Measurements from ENCODE around the gene PACS2. TPM values are rescaled to one million over a fixed set of nuclear protein-coding genes. Genes with fewer than 3 reads are reported as not detected.

PACS2 gene
- total and polyA plus RNA-seq, 2 of the 8 experiments (the other 6 are each of a cell fraction or from before 2014, with no cell fraction given) = 38.0 to 62.8 TPM

DNA sequence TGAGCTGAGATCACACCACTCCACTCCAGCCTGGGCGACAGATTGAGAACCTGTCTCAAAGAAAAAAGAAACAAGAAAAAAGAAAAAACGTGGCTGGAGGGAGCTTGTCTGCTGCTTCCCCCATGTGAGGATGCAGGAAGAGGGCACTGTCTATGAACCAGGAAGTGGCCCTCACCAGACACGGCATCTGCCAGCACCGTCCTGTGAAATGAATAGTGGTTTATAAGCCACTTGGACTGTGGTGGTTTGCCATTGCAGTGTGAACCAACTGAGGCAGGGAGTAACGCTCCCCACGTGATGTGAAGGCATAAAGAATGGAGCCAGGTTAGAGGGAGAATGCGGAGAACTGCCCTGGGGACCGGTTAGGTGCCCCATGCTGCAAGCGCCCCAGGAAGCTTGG, 9.2 kb upstream of the PACS2 start:
- Histone ChIP-seq H4K91ac (replicated peaks; ENCODE audit: insufficient read length, low read length) (no peak overlapping the region), H3K27ac (ENCODE audit: low read depth, low read length) (no peak overlapping the region), H3K4me1 (replicated peaks in 1 of 4; ENCODE audit: control insufficient read depth in 3 of 4, insufficient read depth in 4 of 4, low read length in 3 of 4) (peaks cover 2 to 11% (median 10%) of the 10 kb centered on the region in 4 experiments), H2BK20ac (ENCODE audit: low read length) (no peak overlapping the region), H4K20me1 (replicated peaks in 1 of 2; ENCODE audit: control insufficient read depth in 1 of 2, insufficient read depth in 2 of 2, low read length in 2 of 2) (peaks cover 0 to 4% of the 10 kb centered on the region in 2 experiments), H3K27me3 (replicated peaks in 1 of 4; ENCODE audit: control insufficient read depth in 3 of 4, extremely low read depth in 1 of 4, insufficient read depth in 3 of 4, low read length in 3 of 4) (no peaks in the 10 kb centered on the region), H3K23ac (ENCODE audit: insufficient read length) (no peak overlapping the region), H3K9ac (replicated peaks in 1 of 4; ENCODE audit: extremely low read depth in 1 of 4, low read depth in 3 of 4, low read length in 3 of 4) (no peak overlapping the region), H3K4me2 (ENCODE audit: insufficient read depth in 1 of 2, low read depth in 2 of 2, low read length in 2 of 2) (no peak overlapping the region), H2BK5ac (ENCODE audit: low read depth, low read length) (no peak overlapping the region), H4K5ac (ENCODE audit: insufficient read length, low read depth, low read length) (no peak overlapping the region), H2BK120ac (replicated peaks; ENCODE audit: low read depth, low read length) (no peak overlapping the region), H3K23me2 (ENCODE audit: low read depth, low read length) (peaks cover 4% of the 10 kb centered on the region; the same call in 1 of the 2 replicates), H3K4me3 (ENCODE audit: extremely low read depth in 1 of 4, insufficient read depth in 2 of 4, low read depth in 3 of 4, low read length in 4 of 4) (no peak overlapping the region), H3K36me3 (ENCODE audit: control insufficient read depth in 2 of 4, insufficient read depth in 4 of 4, low read length in 3 of 4) (no peaks in the 10 kb centered on the region), H4K8ac (ENCODE audit: extremely low read depth, insufficient read depth, low read length) (no peak overlapping the region; the same call in 1 of the 2 replicates), H3K79me1 (ENCODE audit: low read depth, low read length) (no peaks in the 10 kb centered on the region), H3K9me3 (ENCODE audit: insufficient read depth in 2 of 2, low read depth in 1 of 2, low read length in 1 of 2) (no peaks in the 10 kb centered on the region), H2BK12ac (ENCODE audit: low read depth, low read length) (no peak overlapping the region; the same call in 1 of the 2 replicates), H3K79me2 (ENCODE audit: control insufficient read depth in 1 of 2, insufficient read depth in 2 of 2, low read length in 2 of 2) (no peaks in the 10 kb centered on the region), H2BK15ac (ENCODE audit: low read length) (0 out of 2 replicates have a peak overlapping the region, but pooled peaks have one; percentile 6), H3K18ac (ENCODE audit: extremely low read depth, low read length) (no peak overlapping the region), H3K4ac (replicated peaks; ENCODE audit: insufficient read length, low read depth, low read length) (no peak overlapping the region), H3K56ac (replicated peaks; ENCODE audit: insufficient read length, low read depth, low read length) (no peak overlapping the region), H3K14ac (ENCODE audit: insufficient read length) (no peak overlapping the region), H2AK5ac (ENCODE audit: low read depth, low read length) (0 out of 2 replicates have a peak overlapping the region, but pooled peaks have one; percentile 70), H2AFZ (ENCODE audit: low read length) (no peak overlapping the region)
- DNase-seq (ENCODE audit: low read depth in 1 of 2, low spot score in 2 of 2) (no peak), FAIRE-seq (no peak)
- CTCF ChIA-PET (ENCODE audit: partially characterized antibody) = interaction anchor here (0.7 to 1.6 kb wide), 3 partner anchors 24 to 159 kb away, joined by 3 to 5 read pairs (median 3); no protein-coding TSS in a partner anchor
- POLR2A ChIA-PET (ENCODE audit: partially characterized antibody) = interaction anchor here (0.8 kb wide), 1 partner anchor 9 kb away, joined by 4 read pairs; the partner anchor contains the start of gene PACS2
- 81% methylated on average over 9 of the region's 9 CpGs; no CpG with 5 or more reads in 1 of the 2 experiments for WGBS, 2 experiments (ENCODE audit: extremely low coverage in 1 of 2, insufficient coverage in 1 of 2, insufficient read length in 1 of 2, insufficient replicate concordance in 2 of 2, low coverage in 1 of 2, low lambda C conversion rate in 2 of 2, missing lambda C conversion rate in 1 of 2)
- TF ChIP-seq TEAD4 (IDR thresholded peaks at IDR 0.05; ENCODE audit: low read depth, low read length) = no peak
- TF ChIP-seq, protein P1, sequence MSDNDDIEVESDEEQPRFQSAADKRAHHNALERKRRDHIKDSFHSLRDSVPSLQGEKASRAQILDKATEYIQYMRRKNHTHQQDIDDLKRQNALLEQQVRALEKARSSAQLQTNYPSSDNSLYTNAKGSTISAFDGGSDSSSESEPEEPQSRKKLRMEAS (IDR thresholded peaks at IDR 0.05) = no peak
- TF ChIP-seq FOSL1 (IDR thresholded peaks at IDR 0.05; ENCODE audit: insufficient read depth, low read depth, low read length) = no peak

Measured in H1 (cell line).